Muscle layer of colon (tissue), 2 donors: ENCODE measurements around the gene CDK5R1.

Experiments
- H3K27ac ChIP-seq: one replicate; pipeline ENCODE4 v1.7.0; 2013; ENCODE audit warnings: low read depth, mild to moderate bottlenecking, low read length, moderate library complexity
- H3K27me3 ChIP-seq, 2 donors: one replicate each; pipeline ENCODE4 v1.7.0; 2013; ENCODE audit warnings: low read length in 2 of 2, mild to moderate bottlenecking in 2 of 2; ENCODE audit not compliant: insufficient read depth in 2 of 2, control insufficient read depth in 1 of 2
- H3K36me3 ChIP-seq: one replicate; pipeline ENCODE4 v1.7.0; 2013; ENCODE audit warnings: mild to moderate bottlenecking, low read length; ENCODE audit not compliant: insufficient read depth
- H3K4me1 ChIP-seq: one replicate; pipeline ENCODE4 v1.7.0; 2013; ENCODE audit warnings: mild to moderate bottlenecking, low read length; ENCODE audit not compliant: insufficient read depth
- H3K4me3 ChIP-seq, 2 donors: one replicate each; pipeline ENCODE4 v1.7.0; 2013; ENCODE audit warnings: low read length in 2 of 2, low read depth in 1 of 2, mild to moderate bottlenecking in 1 of 2, moderate library complexity in 1 of 2
- H3K9ac ChIP-seq: one replicate; pipeline ENCODE4 v1.7.0; 2013; ENCODE audit warnings: low read length
- H3K9me3 ChIP-seq: one replicate; pipeline ENCODE4 v1.7.0; 2013; ENCODE audit warnings: mild to moderate bottlenecking, low read length
- donor health status: abdominal sarcoma.
- donor health status: Adenocarcinoma of cecum.

The CDK5R1 gene

DNA sequence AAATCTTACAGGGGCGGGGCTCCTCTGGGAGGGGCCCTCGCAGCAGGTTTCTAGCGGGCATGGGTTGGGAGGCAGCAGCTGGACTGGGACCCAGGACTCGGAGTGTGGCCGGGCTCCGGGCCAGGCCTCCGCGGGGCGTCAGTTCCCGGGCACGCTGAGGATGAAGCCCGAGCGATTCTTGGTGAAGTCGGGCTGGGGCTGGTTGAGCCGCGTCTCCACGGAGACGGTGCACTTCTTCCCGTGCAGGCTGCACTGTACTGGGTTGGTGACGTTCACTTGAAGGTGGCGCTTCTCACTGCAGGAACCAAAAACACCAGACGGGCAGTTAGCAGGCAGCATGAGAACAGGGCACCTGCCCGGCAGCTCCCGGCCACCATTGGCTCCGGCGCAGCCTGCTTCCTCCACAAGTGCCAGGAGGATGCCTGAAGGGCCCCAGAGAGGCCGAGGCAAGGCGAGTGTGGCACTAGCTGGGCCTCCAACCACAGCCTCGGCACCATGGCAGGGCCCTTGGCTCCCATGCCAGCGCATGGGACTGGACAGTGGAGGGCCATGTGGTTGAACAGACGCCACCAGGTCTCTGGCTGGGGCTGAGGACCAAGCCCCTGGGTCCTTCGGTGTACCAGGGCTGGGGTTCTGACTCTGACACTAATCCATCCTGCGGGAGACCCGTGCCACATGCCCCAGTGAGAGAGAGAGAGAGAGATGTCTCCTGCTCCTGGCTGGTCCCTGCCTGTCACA, 8.0 kb downstream of the CDK5R1 start:
- Histone ChIP-seq H3K9ac (no peak overlapping the region), H3K4me1 (peaks cover 6% of the 10 kb centered on the region), H3K4me3 (no peak overlapping the region), H3K9me3 (no peaks in the 10 kb centered on the region), H3K27ac (no peak overlapping the region), H3K27me3 (no peaks in the 10 kb centered on the region), H3K36me3 (no peaks in the 10 kb centered on the region)

DNA sequence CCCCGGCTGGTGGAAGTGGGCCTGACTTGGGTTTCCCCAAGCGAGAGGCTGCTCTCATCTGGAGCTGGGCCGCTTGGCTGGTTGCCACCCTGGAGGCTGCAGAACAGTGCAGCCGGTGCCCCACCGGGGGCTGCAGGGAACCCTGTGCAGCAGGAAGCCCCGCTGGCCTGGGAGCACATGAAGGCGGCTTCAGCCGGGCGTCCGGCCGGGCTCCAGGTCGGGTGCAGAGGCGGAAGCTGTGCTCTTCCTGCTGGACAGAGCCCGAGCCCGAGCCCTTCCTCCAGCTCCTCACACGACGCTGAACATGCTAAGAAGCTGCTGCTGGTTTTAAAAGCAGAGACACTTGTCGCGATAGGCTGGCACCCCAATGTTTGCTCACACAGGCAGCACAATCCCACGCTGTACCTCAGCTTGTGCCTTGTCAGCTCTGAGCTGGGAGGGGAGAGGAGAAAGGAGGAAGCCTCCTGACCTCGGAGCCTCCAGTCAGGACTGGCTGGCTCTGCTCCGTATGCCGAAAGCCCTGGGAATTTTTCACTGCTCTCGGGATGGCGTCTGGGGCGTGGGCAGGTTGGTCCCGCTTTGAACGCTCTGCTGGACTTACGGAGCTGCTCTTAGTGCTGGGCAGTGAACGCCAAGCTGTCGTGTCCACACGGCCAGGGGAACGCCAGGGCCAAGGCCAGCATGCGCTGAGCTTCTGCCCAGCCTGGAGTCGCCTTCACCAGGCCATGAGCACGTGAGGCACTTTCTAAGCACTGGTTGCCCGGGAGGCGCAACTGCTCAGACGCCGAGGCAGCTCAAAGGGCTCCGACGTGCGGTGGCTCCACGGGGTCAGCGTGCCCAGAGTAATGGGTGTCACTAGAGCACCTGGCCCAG, 8.8 kb downstream of the CDK5R1 start:
- peak overlapping the region in 1 of 2 donors; percentile 27 for H3K4me3 ChIP-seq
- H3K4me1 ChIP-seq = peaks cover 6% of the 10 kb centered on the region
- H3K9ac ChIP-seq = no peak overlapping the region
- no peaks in the 10 kb centered on the region for H3K27me3 ChIP-seq
- H3K9me3 ChIP-seq = no peaks in the 10 kb centered on the region
- H3K36me3 ChIP-seq = no peaks in the 10 kb centered on the region
- no peak overlapping the region for H3K27ac ChIP-seq

DNA sequence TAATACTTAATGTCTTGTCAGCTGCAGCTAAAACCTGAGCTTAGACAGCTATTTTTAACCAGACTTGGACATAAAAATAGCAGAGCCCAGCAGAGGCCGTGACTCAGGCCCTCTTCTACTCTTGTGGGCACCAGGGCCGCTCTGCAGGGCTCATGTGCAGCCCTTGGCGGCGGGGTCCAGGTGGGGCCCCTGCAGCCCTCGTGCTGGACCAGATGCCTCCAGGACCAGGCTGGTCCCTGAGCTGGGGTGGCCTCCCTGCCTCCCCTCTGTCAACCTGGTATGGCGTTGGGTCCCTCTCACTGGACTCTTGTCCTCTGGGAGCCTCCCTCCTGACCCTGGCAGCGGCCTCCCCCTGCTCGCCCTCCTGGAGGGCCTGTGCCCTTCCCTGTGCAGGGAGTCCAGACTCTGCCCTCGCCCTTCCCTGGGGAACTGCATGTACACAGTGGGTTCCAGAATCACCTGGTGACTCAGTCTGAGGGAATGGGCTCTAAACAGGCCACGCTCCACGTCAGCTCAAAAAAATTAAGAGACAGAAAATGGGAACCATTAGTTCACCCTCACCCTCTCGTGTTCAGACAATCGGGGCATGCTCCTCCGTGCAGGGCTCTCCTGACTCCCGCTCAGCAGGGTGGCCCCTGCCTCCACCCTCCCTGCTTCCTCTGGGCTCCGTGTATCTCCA, 9.7 kb downstream of the CDK5R1 start:
- Histone ChIP-seq H3K9me3 (no peaks in the 10 kb centered on the region), H3K27ac (no peak overlapping the region), H3K36me3 (no peaks in the 10 kb centered on the region), H3K9ac (no peak overlapping the region), H3K4me3 (no peak overlapping the region), H3K27me3 (no peaks in the 10 kb centered on the region), H3K4me1 (peaks cover 6% of the 10 kb centered on the region)

DNA sequence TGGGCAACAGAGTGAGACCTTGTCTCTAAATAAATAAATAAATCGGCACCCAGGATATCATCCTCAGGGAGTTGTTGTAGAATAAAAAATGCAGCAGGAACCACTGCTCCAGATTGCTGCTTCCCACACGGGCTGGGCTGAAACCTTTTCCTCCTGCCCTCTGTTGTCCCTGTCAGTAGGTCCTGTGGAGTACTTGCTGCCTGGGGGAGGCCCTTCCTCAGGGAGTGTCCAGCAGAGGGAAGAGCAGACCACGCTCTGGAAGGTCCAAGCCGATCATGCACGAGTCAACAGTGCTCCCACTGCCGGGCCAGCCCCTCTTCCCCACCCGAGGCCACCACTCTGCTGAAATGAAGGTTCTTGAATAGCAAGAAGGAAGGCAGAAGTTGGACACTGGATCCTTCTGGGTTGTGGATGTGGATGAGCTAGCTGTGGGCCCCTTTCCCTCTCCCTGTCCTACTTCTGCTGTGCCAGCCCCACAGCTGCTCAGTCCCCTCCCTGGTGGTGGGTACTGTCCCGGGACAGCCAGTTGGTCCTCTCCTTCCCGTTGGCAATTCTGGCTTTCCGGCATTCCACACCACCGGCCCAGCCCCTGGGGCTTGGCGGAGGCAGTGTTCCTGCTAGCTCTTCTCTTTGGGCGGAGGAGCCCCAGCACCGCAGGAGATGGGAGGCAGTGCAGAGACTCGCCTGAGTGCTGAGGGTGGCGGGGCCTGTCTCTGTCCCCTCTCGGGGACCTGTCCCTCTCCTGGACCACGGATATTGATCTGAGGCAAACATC, 10.8 kb downstream of the CDK5R1 start:
- Histone ChIP-seq H3K27me3 (no peaks in the 10 kb centered on the region), H3K4me1 (peaks cover 6% of the 10 kb centered on the region)

DNA sequence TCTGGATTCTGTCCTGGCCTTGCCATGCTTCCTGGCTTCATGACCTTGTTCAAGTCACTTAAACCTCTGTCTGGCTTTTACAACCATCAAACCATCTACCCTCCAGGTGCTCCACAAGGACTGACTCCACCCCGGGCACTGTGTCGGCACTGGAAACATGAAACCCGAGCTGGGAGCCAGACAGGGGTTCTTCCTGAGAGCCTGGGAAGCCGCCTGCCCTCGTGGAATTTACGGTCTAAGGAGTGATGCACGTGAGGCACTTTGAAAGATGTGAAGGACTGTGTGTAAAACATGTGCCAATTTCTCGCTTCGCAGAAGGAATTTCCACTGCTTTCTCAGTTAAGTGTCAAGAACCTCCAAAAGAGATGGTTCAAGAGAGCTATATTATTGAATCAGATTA, 11.6 kb downstream of the CDK5R1 start:
- H3K9ac ChIP-seq = no peak overlapping the region
- no peaks in the 10 kb centered on the region for H3K9me3 ChIP-seq
- no peak overlapping the region for H3K27ac ChIP-seq
- peaks cover 6% of the 10 kb centered on the region for H3K4me1 ChIP-seq
- H3K36me3 ChIP-seq = no peaks in the 10 kb centered on the region
- no peak overlapping the region for H3K4me3 ChIP-seq
- no peaks in the 10 kb centered on the region for H3K27me3 ChIP-seq

More for the DNA sequence above, 10.8 kb downstream of the CDK5R1 start:
- H3K27ac ChIP-seq = no peak overlapping the region
- no peaks in the 10 kb centered on the region for H3K9me3 ChIP-seq
- H3K9ac ChIP-seq = no peak overlapping the region
- H3K4me3 ChIP-seq = no peak overlapping the region
- H3K36me3 ChIP-seq = no peaks in the 10 kb centered on the region

DNA sequence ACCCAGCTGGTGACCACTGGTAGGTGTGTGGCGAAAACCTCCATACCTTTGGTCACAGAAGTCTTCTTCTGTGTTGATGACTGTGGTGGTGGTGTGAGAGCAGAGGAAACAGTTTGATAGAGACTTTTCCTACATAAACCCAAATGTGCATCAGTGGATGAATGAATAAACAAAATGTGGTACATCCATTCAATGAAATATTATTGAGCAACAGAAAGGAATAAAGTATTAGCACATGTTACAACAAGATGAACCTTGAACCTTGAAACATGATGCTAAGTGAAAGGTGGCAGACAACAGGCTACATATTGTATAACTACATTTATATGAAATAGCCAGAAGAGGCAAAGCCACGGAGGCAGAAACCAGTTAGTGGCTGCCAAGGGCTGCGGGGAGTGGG, 15.2 kb downstream of the CDK5R1 start:
- H3K27ac ChIP-seq = no peak overlapping the region
- no peaks in the 10 kb centered on the region for H3K36me3 ChIP-seq
- H3K9me3 ChIP-seq = no peaks in the 10 kb centered on the region
- H3K27me3 ChIP-seq = no peaks in the 10 kb centered on the region
- no peak overlapping the region for H3K9ac ChIP-seq
- H3K4me3 ChIP-seq = no peak overlapping the region
- no peaks in the 10 kb centered on the region for H3K4me1 ChIP-seq

DNA sequence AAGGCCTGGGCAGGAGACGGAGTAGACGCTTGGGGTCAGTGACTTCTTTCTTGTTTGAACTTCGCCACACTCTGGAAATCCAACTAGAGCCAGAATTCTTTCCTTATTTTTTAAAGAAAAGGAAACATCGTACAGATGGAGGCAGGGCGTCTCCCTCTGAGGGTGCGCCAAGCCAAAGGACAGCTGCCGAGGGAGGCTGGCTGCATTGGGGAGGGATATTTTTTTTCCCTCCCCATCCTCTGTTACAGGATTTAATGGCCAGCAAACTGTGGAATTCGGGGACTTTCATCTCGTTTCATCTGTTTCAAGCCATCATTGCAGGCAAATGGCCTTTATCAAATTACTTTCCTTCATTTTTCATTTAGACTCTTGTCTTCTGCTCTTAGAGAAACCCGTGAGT, 15.9 kb downstream of the CDK5R1 start:
- no peak overlapping the region for H3K27ac ChIP-seq
- H3K4me3 ChIP-seq = no peak overlapping the region
- H3K9ac ChIP-seq = no peak overlapping the region
- H3K27me3 ChIP-seq = no peaks in the 10 kb centered on the region
- H3K9me3 ChIP-seq = no peaks in the 10 kb centered on the region
- H3K36me3 ChIP-seq = no peaks in the 10 kb centered on the region
- H3K4me1 ChIP-seq = no peaks in the 10 kb centered on the region

DNA sequence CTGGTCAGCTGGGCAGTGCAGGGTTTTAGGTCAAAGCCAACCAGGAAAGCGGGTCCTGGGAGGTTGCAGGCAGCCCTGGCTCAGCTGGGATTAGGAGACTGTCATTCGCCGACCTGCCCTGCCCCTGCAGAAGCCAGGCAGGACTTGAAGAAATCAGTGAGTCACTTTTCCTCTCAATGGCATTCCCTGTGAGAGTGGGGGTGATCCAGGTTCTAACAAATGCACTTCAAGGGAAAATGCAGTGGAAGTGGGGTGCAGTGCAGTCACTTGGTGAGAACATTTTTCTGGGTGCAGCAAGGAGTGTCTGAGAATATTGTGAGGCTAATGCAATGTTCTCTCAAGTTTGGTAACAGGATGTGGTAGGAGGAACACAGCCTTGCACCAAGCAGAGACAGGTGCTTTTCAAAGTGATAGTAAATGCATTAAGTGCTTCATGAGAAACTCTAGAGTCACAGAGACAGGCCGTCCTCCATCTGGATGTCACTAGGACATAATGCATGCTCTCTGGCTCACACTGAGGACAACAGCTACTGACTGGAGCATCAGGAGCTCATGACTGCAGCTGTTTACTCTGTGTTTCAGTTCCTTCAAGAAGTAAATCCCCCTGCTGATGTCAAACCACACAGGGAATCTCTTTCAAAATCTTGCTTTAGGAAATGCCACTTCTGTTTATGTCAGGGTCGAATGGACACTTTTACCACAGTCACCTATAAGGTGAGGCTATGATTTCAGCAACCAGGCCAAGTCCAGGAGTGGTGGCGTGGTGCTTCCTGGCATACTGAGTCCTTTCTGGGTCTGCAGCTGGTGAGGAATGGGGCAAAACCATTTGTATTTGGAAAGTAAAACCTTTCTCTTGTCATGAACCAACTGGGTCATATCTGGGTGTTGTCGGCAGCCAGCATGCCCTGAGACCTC, 16.7 kb downstream of the CDK5R1 start:
- H3K27ac ChIP-seq = no peak overlapping the region
- no peaks in the 10 kb centered on the region for H3K4me1 ChIP-seq
- no peak overlapping the region for H3K4me3 ChIP-seq
- no peaks in the 10 kb centered on the region for H3K36me3 ChIP-seq
- H3K27me3 ChIP-seq = no peaks in the 10 kb centered on the region
- H3K9me3 ChIP-seq = no peaks in the 10 kb centered on the region
- no peak overlapping the region for H3K9ac ChIP-seq

DNA sequence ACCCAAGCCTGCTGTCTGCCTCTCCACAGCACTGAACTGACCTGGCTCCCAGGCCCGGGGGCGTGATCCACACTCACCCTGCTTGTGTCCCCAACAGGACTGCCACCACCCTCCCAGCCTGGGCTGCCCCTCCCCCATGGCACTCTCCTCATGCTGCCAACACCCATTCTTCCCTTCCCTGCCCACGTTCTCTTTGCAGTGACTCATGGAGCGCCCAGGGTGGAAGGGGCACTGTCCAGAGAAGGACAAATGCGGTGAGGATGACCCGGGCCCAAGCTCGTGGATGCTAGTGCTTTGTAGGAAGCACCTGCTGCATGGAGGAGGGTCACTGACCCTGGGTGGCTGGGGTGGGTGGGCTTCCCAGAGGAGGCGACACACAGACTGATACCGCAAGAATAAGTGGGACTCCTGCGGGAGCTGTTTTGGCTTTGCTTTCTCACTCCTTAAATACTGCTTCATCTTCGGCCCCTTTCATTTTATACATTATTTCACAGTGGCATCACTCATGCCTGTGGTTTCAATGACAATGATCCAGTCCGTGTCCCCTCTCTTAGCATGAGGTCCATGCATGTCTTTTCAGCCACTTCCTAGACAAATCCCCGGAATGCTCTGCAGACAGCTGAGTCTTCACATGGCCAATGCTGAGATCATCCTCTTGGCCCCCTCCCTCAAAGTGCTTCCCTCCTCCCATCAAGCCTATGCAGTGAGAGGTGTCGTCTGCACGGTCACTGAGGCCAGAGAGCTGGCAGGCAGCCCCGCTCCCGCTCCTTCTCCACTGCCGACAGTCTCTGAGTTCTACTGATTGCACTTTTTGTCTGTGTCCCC, 17.6 kb downstream of the CDK5R1 start:
- H3K36me3 ChIP-seq = no peaks in the 10 kb centered on the region
- H3K4me1 ChIP-seq = no peaks in the 10 kb centered on the region
- H3K4me3 ChIP-seq = no peak overlapping the region
- H3K27ac ChIP-seq = no peak overlapping the region
- H3K9me3 ChIP-seq = no peaks in the 10 kb centered on the region
- no peaks in the 10 kb centered on the region for H3K27me3 ChIP-seq
- H3K9ac ChIP-seq = no peak overlapping the region

DNA sequence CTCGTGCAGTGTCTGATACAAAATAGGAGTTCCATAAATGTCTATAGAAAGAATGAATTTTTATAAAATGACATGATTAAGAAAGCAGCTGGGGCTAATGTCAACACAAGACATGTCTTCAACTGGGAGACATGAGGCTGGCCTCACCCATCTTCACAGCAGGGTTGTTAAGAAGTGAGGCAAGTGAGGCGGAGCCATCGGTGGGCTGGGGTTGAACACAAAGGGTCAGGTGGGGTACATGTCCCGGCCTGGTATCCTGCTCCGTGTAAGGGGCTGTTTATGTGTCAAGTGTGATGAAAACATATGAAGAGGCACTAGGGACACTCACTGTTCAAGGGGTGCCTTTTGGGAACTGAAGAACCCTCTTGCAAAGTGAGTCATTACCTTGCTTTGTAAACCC, 22.1 kb downstream of the CDK5R1 start:
- Histone ChIP-seq H3K9me3 (no peaks in the 10 kb centered on the region), H3K36me3 (no peaks in the 10 kb centered on the region), H3K4me3 (no peak overlapping the region), H3K27ac (no peak overlapping the region), H3K4me1 (no peaks in the 10 kb centered on the region), H3K9ac (no peak overlapping the region), H3K27me3 (no peaks in the 10 kb centered on the region)
